ENCODE measurements around the gene NCR3LG1. TPM values are rescaled to one million over a fixed set of nuclear protein-coding genes. Genes with fewer than 3 reads are reported as not detected.

NCR3LG1 gene
- total RNA-seq, 1 experiment from 2014 or later = 1.4 TPM

DNA sequence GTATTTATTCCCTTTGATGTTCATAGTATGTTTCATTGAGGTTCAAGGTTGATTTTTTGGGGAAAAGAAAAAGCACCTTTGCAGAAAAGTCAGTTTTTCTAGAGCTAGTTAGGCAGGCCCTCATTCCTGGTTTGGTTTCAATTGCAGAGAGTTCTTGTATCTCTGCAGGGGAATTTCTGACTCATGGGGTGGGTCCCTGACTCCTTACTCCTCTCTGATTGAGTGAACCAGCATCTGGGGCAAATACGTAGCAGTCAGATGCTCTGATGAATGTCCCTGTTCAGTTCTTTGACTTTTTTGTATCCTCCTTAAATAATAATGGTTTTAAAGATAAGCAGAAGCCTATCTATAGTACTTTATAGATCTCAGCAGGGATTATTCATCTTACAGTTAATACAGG is 7.7 kb upstream of the NCR3LG1 start:
- no peak overlapping the region for H4K91ac ChIP-seq (ENCODE audit: insufficient read length, low read depth, low read length)
- no peaks in the 10 kb centered on the region for H3K9me3 Mint-ChIP-seq
- no peak overlapping the region for H3K9ac ChIP-seq (ENCODE audit: extremely low read depth, insufficient read length, low read length)
- no peak overlapping the region for H2BK12ac ChIP-seq (ENCODE audit: insufficient read length, low read depth, low read length)
- no peaks in the 10 kb centered on the region for H3K4me1 ChIP-seq (ENCODE audit: insufficient read depth, low read length)
- WGBS (ENCODE audit: extremely low coverage, insufficient read length, low lambda C conversion rate) = no CpG with 5 or more reads among the region's 1 CpG
- H3K27me3 ChIP-seq (ENCODE audit: insufficient read depth, low read length) = no peaks in the 10 kb centered on the region
- no peaks in the 10 kb centered on the region for H3K79me1 ChIP-seq (ENCODE audit: insufficient read depth, low read depth, low read length, poor library complexity, severe bottlenecking)
- H3K4me1 Mint-ChIP-seq = peaks cover 6 to 10% of the 10 kb centered on the region in 2 experiments
- no peak overlapping the region for H3K23ac ChIP-seq (ENCODE audit: insufficient read length, low read depth, low read length)
- TF ChIP-seq, protein P1, sequence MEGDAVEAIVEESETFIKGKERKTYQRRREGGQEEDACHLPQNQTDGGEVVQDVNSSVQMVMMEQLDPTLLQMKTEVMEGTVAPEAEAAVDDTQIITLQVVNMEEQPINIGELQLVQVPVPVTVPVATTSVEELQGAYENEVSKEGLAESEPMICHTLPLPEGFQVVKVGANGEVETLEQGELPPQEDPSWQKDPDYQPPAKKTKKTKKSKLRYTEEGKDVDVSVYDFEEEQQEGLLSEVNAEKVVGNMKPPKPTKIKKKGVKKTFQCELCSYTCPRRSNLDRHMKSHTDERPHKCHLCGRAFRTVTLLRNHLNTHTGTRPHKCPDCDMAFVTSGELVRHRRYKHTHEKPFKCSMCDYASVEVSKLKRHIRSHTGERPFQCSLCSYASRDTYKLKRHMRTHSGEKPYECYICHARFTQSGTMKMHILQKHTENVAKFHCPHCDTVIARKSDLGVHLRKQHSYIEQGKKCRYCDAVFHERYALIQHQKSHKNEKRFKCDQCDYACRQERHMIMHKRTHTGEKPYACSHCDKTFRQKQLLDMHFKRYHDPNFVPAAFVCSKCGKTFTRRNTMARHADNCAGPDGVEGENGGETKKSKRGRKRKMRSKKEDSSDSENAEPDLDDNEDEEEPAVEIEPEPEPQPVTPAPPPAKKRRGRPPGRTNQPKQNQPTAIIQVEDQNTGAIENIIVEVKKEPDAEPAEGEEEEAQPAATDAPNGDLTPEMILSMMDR (conservative IDR thresholded peaks at IDR 0.05) = no peak
- no peak overlapping the region for H3K27ac ChIP-seq (ENCODE audit: insufficient read length, low read depth, low read length)
- no peak overlapping the region for H3K14ac ChIP-seq (ENCODE audit: insufficient read depth, low read length)
- H3K79me2 ChIP-seq (ENCODE audit: insufficient read depth, low read length) = no peaks in the 10 kb centered on the region
- no peak overlapping the region for H3K4me3 Mint-ChIP-seq
- no peak for DNase-seq
- no peak overlapping the region for H3K27ac Mint-ChIP-seq
- H3K18ac ChIP-seq (ENCODE audit: insufficient read length, low read depth, low read length) = no peak overlapping the region
- H4K20me1 ChIP-seq (ENCODE audit: control insufficient read depth, insufficient read depth, insufficient read length) = no peaks in the 10 kb centered on the region
- H3K23me2 ChIP-seq (ENCODE audit: insufficient read length, low read depth, low read length, poor library complexity, severe bottlenecking) = no peaks in the 10 kb centered on the region
- no peak overlapping the region for H3K56ac ChIP-seq (ENCODE audit: insufficient read length, low read depth, low read length)
- no peak overlapping the region for H2BK15ac ChIP-seq (ENCODE audit: low read depth, low read length)
- H2BK20ac ChIP-seq (ENCODE audit: low read depth, low read length, poor library complexity, severe bottlenecking) = no peak overlapping the region
- H2AFZ ChIP-seq (ENCODE audit: low read length) = no peak overlapping the region
- no peak overlapping the region for H2BK5ac ChIP-seq (ENCODE audit: insufficient read length, low read length)
- no peak overlapping the region for H3T11ph ChIP-seq (ENCODE audit: low read length)
- no peak overlapping the region for H4K5ac ChIP-seq (ENCODE audit: insufficient read length, low read depth, low read length)
- H2AK5ac ChIP-seq (ENCODE audit: insufficient read length, low read length) = no peak overlapping the region
- peaks cover 25% of the 10 kb centered on the region for H3K27me3 Mint-ChIP-seq (ENCODE audit: low read depth)
- no peak overlapping the region for H2BK120ac ChIP-seq (ENCODE audit: low read depth, low read length, poor library complexity, severe bottlenecking)
- H3K4me2 ChIP-seq (ENCODE audit: insufficient read depth, insufficient read length, low read length) = no peak overlapping the region
- no peak overlapping the region for H3K4ac ChIP-seq (ENCODE audit: low read depth, low read length)
- no peaks in the 10 kb centered on the region for H3K36me3 Mint-ChIP-seq (ENCODE audit: insufficient read depth in 1 of 3, low read depth in 3 of 3)
- no peak overlapping the region for H4K8ac ChIP-seq (replicated peaks; ENCODE audit: insufficient read length, low read depth, low read length)
- H3K9me3 ChIP-seq (ENCODE audit: control insufficient read depth, low read depth, low read length) = no peaks in the 10 kb centered on the region
